Mammary epithelial cell (primary cell): ENCODE measurements around the gene COQ10A.

ENCODE experiments used
- CTCF ChIP-seq, 2 donors: IDR thresholded peaks in 1 of 2; conservative IDR thresholded peaks in 1 of 2; 2 replicates each; pipeline ENCODE4 v1.5.1; 2011 to 2012; ENCODE audit warnings: inconsistent platforms in 2 of 2, low read length in 2 of 2, mild to moderate bottlenecking in 2 of 2, control low read depth in 1 of 2, low read depth in 1 of 2; ENCODE audit not compliant: insufficient read depth in 1 of 2; ENCODE audit errors: extremely low read depth in 1 of 2
- EZH2 ChIP-seq: IDR thresholded peaks from 2 replicates; pipeline ENCODE4 v1.6.1; 2012; ENCODE audit warnings: low read length, inconsistent platforms, borderline replicate concordance

DNA sequence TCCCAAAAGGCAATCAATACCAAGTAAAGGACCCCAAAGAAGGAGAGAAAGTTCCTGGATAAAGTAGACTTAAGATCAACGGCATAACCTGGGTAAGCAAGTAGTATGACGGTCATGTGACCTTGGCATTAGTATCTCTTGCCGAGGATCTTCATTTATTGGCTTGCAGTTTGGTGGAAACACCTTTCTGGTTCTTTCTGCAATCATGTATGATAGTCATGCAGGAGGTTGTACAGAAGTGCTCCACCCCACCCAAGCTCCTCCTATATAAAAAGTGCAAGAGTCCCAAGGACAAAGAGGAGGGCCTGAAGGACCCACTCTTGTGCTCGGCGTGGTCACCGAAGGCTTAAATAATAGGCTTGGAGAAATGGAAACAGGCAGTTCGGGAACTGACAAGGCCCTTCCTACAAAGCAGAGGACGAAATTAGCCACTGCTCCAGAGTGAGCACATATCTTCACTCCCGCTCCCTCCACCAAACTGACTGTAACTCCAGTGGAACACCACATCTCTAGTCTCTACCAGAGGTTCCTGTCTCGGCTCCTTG, 32.6 kb downstream of the COQ10A start:
- TF ChIP-seq EZH2: no peak
- no peak for TF ChIP-seq CTCF (conservative IDR thresholded peaks at IDR 0.05 in 1 of 2, IDR thresholded peaks at IDR 0.05 in 1 of 2; ENCODE audit: extremely low read depth in 1 of 2, insufficient read depth in 1 of 2, low read depth in 1 of 2, low read length in 2 of 2)
